Erythroblast (primary cell): ENCODE measurements around the gene HS3ST5.

ENCODE experiments used
- GATA1 ChIP-seq: IDR thresholded peaks from 2 replicates; pipeline ENCODE4 v1.6.1; 2011; ENCODE audit warnings: low read depth, mild to moderate bottlenecking, control low read depth, low read length, moderate library complexity
- POLR2A ChIP-seq: IDR thresholded peaks from 2 replicates; pipeline ENCODE4 v1.6.1; 2011; ENCODE audit warnings: mild to moderate bottlenecking, low read length

GRCh38 chr6:114319749-114320148, 23.1 kb downstream of the HS3ST5 start:
- TF ChIP-seq POLR2A (no peak), GATA1 (no peak)
